SK-N-SH (cell line): ENCODE results near the gene MORC1. TPM values are rescaled to one million over a fixed set of nuclear protein-coding genes. Genes with fewer than 3 reads are reported as not detected.

Experiments used
- CTCF ChIA-PET: fragments of 300-600, 350-600 bp; formaldehyde crosslinking; extraction: SDS; loops from one replicate; lab custom pipeline; 2021; lab: Yijun Ruan, JAX
- POLR2A ChIA-PET: fragments of 350-600 bp; sonication (Branson Sonifier 250); formaldehyde crosslinking; extraction: SDS; loops from one replicate; lab custom pipeline; 2020; ENCODE audit warnings: antibody characterized with exemption, inconsistent platforms; lab: Yijun Ruan, JAX
- DNase-seq: peaks from one replicate; pipeline ENCODE4 v3.0.0; 2012
- H2AFZ ChIP-seq: fragments of 200-600 bp; sonication (generic); 2 replicates; pipeline ENCODE4 v1.8.1; 2016; ENCODE audit warnings: antibody characterized with exemption, mild to moderate bottlenecking, low read depth
- H3F3A ChIP-seq: fragments of 200-600 bp; sonication (generic); replicated peaks from 2 replicates; pipeline ENCODE3; 2016; ENCODE audit warnings: antibody characterized with exemption, mild to moderate bottlenecking; ENCODE audit not compliant: insufficient read depth
- H3K27ac ChIP-seq, 2 experiments: fragments of 200-500 bp in 1 of 2; fragments of 200-600 bp in 1 of 2; sonication (Bioruptor generic) in 1 of 2; sonication (generic), shearing (Covaris generic) in 1 of 2; 2 replicates each; pipeline versions ENCODE4 v1.5.1 to v1.6.1; 2014 to 2016; ENCODE audit warnings: low read depth in 2 of 2, inconsistent platforms in 1 of 2, low read length in 1 of 2, mild to moderate bottlenecking in 1 of 2, mixed read lengths in 1 of 2
- H3K27me3 ChIP-seq: fragments of 200-600 bp; sonication (generic), shearing (Covaris generic); 2 replicates; pipeline ENCODE4 v1.6.1; 2016; ENCODE audit warnings: mixed run types; ENCODE audit not compliant: insufficient read depth
- H3K36me3 ChIP-seq, 2 experiments: fragments of 200-500 bp in 1 of 2; fragments of 200-600 bp in 1 of 2; sonication (Bioruptor generic) in 1 of 2; sonication (generic) in 1 of 2; replicated peaks in 1 of 2; 2 replicates each; pipeline versions ENCODE3 to v1.5.1; 2014 to 2016; ENCODE audit warnings: low read length in 1 of 2, mild to moderate bottlenecking in 1 of 2; ENCODE audit not compliant: insufficient read depth in 2 of 2, control insufficient read depth in 1 of 2
- H3K4me1 ChIP-seq, 2 experiments: fragments of 200-500 bp in 1 of 2; fragments of 200-600 bp in 1 of 2; sonication (Bioruptor generic) in 1 of 2; sonication (generic), shearing (Covaris generic) in 1 of 2; 2 replicates each; pipeline versions ENCODE4 v1.5.1 to v1.6.1; 2014 to 2016; ENCODE audit warnings: low read depth in 1 of 2, low read length in 1 of 2, mixed run types in 1 of 2; ENCODE audit not compliant: insufficient read depth in 2 of 2, control insufficient read depth in 1 of 2
- H3K4me2 ChIP-seq: fragments of 200-600 bp; sonication (generic), shearing (Covaris generic); 2 replicates; pipeline ENCODE4 v1.6.1; 2017; ENCODE audit warnings: mixed run types
- H3K4me3 ChIP-seq, 2 experiments: fragments of 200-500 bp in 1 of 2; fragments of 200-600 bp in 1 of 2; sonication (Bioruptor generic) in 1 of 2; sonication (generic), shearing (Covaris generic) in 1 of 2; 2 replicates each; pipeline versions ENCODE4 v1.5.1 to v1.8.1; 2014 to 2016; ENCODE audit warnings: low read depth in 2 of 2, inconsistent platforms in 1 of 2, low read length in 1 of 2, mild to moderate bottlenecking in 1 of 2, mixed read lengths in 1 of 2, moderate library complexity in 1 of 2
- H3K79me2 ChIP-seq: fragments of 200-600 bp; sonication (generic); 2 replicates; pipeline ENCODE4 v1.8.1; 2017; ENCODE audit warnings: mild to moderate bottlenecking; ENCODE audit not compliant: insufficient read depth
- H3K9ac ChIP-seq: fragments of 200-600 bp; sonication (generic); 2 replicates; pipeline ENCODE4 v1.6.1; 2017; ENCODE audit warnings: mixed run types
- H3K9me2 ChIP-seq: fragments of 200-600 bp; sonication (generic); 2 replicates; pipeline ENCODE4 v1.6.1; 2017; ENCODE audit warnings: mixed run types
- H3K9me3 ChIP-seq: fragments of 200-600 bp; sonication (generic); 2 replicates; pipeline ENCODE4 v1.6.1; 2017; ENCODE audit warnings: mixed run types, mild to moderate bottlenecking, moderate library complexity
- H4K20me1 ChIP-seq: fragments of 200-600 bp; sonication (generic); 2 replicates; pipeline ENCODE4 v1.6.1; 2017; ENCODE audit warnings: mild to moderate bottlenecking, mixed run types; ENCODE audit not compliant: insufficient read depth
- CHD2 ChIP-seq: fragments of 150-350 bp; IDR thresholded peaks from 2 replicates; pipeline ENCODE4 v1.6.1; 2018; ENCODE audit warnings: low read length; ENCODE audit not compliant: partially characterized antibody
- CTCF ChIP-seq: fragments of 200-600 bp; sonication (generic); IDR thresholded peaks from 2 replicates; pipeline ENCODE4 v1.6.1; 2017; ENCODE audit warnings: antibody characterized with exemption, mild to moderate bottlenecking, moderate library complexity
- ELF1 ChIP-seq: IDR thresholded peaks from 2 replicates; pipeline ENCODE4 v1.4.0; 2012
- EP300 ChIP-seq, 2 experiments: IDR thresholded peaks; 2 replicates each; pipeline versions ENCODE4 v1.4.0 to v1.6.1; 2012; ENCODE audit warnings: borderline replicate concordance in 1 of 2, low read depth in 1 of 2, low read length in 1 of 2
- EZH2phosphoT487 ChIP-seq: fragments of 200-600 bp; sonication (generic); IDR thresholded peaks from 2 replicates; pipeline ENCODE4 v1.6.1; 2017; ENCODE audit warnings: low read depth, mixed run types, mild to moderate bottlenecking, antibody characterized with exemption, moderate library complexity, borderline replicate concordance
- FOXM1 ChIP-seq: IDR thresholded peaks from 2 replicates; pipeline ENCODE4 v1.4.0; 2012; ENCODE audit warnings: low read depth, mild to moderate bottlenecking
- GABPA ChIP-seq: IDR thresholded peaks from 2 replicates; pipeline ENCODE4 v1.4.0; 2012; ENCODE audit warnings: low read depth, mild to moderate bottlenecking
- JUND ChIP-seq: IDR thresholded peaks from 2 replicates; pipeline ENCODE4 v1.4.0; 2012
- MAX ChIP-seq: IDR thresholded peaks from 2 replicates; pipeline ENCODE4 v1.4.0; 2012; ENCODE audit warnings: low read depth
- MXI1 ChIP-seq: IDR thresholded peaks from 2 replicates; pipeline ENCODE4 v1.6.1; 2012; ENCODE audit warnings: mild to moderate bottlenecking, low read depth, low read length, improper control_type of control experiment
- NFIC ChIP-seq: IDR thresholded peaks from 2 replicates; pipeline ENCODE4 v1.4.0; 2012; ENCODE audit warnings: borderline replicate concordance
- NRF1 ChIP-seq: IDR thresholded peaks from 2 replicates; pipeline ENCODE4 v1.6.1; 2012; ENCODE audit warnings: low read depth, mild to moderate bottlenecking, low read length
- POLR2AphosphoS5 ChIP-seq: IDR thresholded peaks from 2 replicates; pipeline ENCODE4 v1.6.1; 2012; ENCODE audit warnings: low read depth, low read length
- REST ChIP-seq: IDR thresholded peaks from 2 replicates; pipeline ENCODE4 v1.6.1; 2012; ENCODE audit warnings: mild to moderate bottlenecking, low read depth, low read length, moderate library complexity
- SIN3A ChIP-seq: IDR thresholded peaks from 2 replicates; pipeline ENCODE4 v1.6.1; 2012; ENCODE audit warnings: low read depth, mild to moderate bottlenecking, low read length, moderate library complexity, borderline replicate concordance
- SMC3 ChIP-seq: IDR thresholded peaks from 2 replicates; pipeline ENCODE4 v1.6.1; 2012; ENCODE audit warnings: low read depth, low read length, improper control_type of control experiment
- TCF12 ChIP-seq: IDR thresholded peaks from 2 replicates; pipeline ENCODE4 v1.4.0; 2012
- TEAD4 ChIP-seq: IDR thresholded peaks from 2 replicates; pipeline ENCODE4 v1.4.0; 2012; ENCODE audit warnings: mild to moderate bottlenecking, borderline replicate concordance; ENCODE audit not compliant: insufficient read depth
- USF1 ChIP-seq: IDR thresholded peaks from 2 replicates; pipeline ENCODE4 v1.4.0; 2012; ENCODE audit warnings: low read depth, borderline replicate concordance
- USF2 ChIP-seq: fragments of 150-350 bp; IDR thresholded peaks from 2 replicates; pipeline ENCODE4 v1.6.1; 2017; ENCODE audit warnings: antibody characterized with exemption, low read length, low read depth, borderline replicate concordance
- WGBS: methylation state at CpG from one replicate; pipeline ENCODE4 v1.1.6; 2017; ENCODE audit warnings: low lambda C conversion rate; 5-methylcytosine and 5-hydroxymethylcytosine counted together
- polyA plus RNA-seq, 3 experiments: library from polyadenylated mRNA; depleted of rRNA; stranded (reverse); fragments of >200 nt; gene quantifications; 2 replicates each; pipeline ENCODE4 v1.2.3, GENCODE V29; 2012

Gene MORC1
- polyA plus RNA-seq, 1 of the 3 experiments (the other 2 are of a cell fraction), result not detected

GRCh38 chr3:108972482-108972881 is 145.5 kb downstream of the MORC1 start:
- 58% methylated on average over 3 of the region's 3 CpGs for WGBS
- Histone ChIP-seq H3K4me1 (no peaks in the 10 kb centered on the region), H3K79me2 (no peaks in the 10 kb centered on the region), H3K27ac (no peak overlapping the region), H4K20me1 (no peaks in the 10 kb centered on the region), H3K9me2 (no peaks in the 10 kb centered on the region), H3K9me3 (no peaks in the 10 kb centered on the region), H3K9ac (no peak overlapping the region), H3K4me2 (no peak overlapping the region), H3K27me3 (no peaks in the 10 kb centered on the region), H2AFZ (no peak overlapping the region), H3K4me3 (no peak overlapping the region), H3K36me3 (no peaks in the 10 kb centered on the region), H3F3A (no peaks in the 10 kb centered on the region)
- ChIA-PET CTCF (interaction anchor here (1.8 kb wide), 1 partner anchor 57 kb away, joined by 4 read pairs; no protein-coding TSS in a partner anchor), POLR2A (no interaction called here)
- DNase-seq, result no peak
- TF ChIP-seq CHD2 (no peak), SIN3A (no peak), FOXM1 (no peak), NFIC (no peak), JUND (no peak), SMC3 (no peak), EZH2phosphoT487 (no peak), USF1 (no peak), TCF12 (no peak), POLR2AphosphoS5 (no peak), USF2 (no peak), MXI1 (no peak), EP300 (IDR thresholded peaks at IDR 0.05; ENCODE audit: borderline replicate concordance in 1 of 2, low read depth in 1 of 2, low read length in 1 of 2) (no peak), ELF1 (no peak), TEAD4 (no peak), GABPA (no peak), NRF1 (no peak), REST (no peak), CTCF (no peak), MAX (no peak)
